ENCODE results near the gene EXOC4.

EXOC4 gene

GRCh38 chr7:133609806-133610205 lies 356.9 kb downstream of the EXOC4 start:
- DNase-seq (ENCODE audit: low read depth in 2 of 2) = no peak
- H3K4me3 ChIP-seq (replicated peaks in 1 of 2; ENCODE audit: low read depth in 2 of 2, low read length in 2 of 2) = no peak overlapping the region
- no peak for TF ChIP-seq CTCF (IDR thresholded peaks at IDR 0.05; ENCODE audit: low read depth, low read length)

- DNase-seq (ENCODE audit: low read depth in 2 of 2) = no peak
- TF ChIP-seq CTCF (IDR thresholded peaks at IDR 0.05; ENCODE audit: low read depth, low read length) = no peak
Observed at GRCh38 chr7:133611955-133612354, 359.1 kb downstream of the EXOC4 start.

GRCh38 chr7:133613250-133613790 lies 360.4 kb downstream of the EXOC4 start:
- no peak overlapping the region for H3K4me3 ChIP-seq (replicated peaks in 1 of 2; ENCODE audit: low read depth in 2 of 2, low read length in 2 of 2)
- DNase-seq (ENCODE audit: low read depth in 2 of 2) = no peak
- no peak for TF ChIP-seq CTCF (IDR thresholded peaks at IDR 0.05; ENCODE audit: low read depth, low read length)

More at GRCh38 chr7:133611955-133612354, 359.1 kb downstream of the EXOC4 start:
- H3K4me3 ChIP-seq (replicated peaks in 1 of 2; ENCODE audit: low read depth in 2 of 2, low read length in 2 of 2) = no peak overlapping the region

GRCh38 chr7:133614251-133614650 lies 361.4 kb downstream of the EXOC4 start:
- no peak for TF ChIP-seq CTCF (IDR thresholded peaks at IDR 0.05; ENCODE audit: low read depth, low read length)
- peak in 1 of 2 donors; percentile 12 for DNase-seq (ENCODE audit: low read depth in 2 of 2)
- no peak overlapping the region for H3K4me3 ChIP-seq (replicated peaks in 1 of 2; ENCODE audit: low read depth in 2 of 2, low read length in 2 of 2)

- no peak for TF ChIP-seq CTCF (IDR thresholded peaks at IDR 0.05; ENCODE audit: low read depth, low read length)
- no peak for DNase-seq (ENCODE audit: low read depth in 2 of 2)
- H3K4me3 ChIP-seq (replicated peaks in 1 of 2; ENCODE audit: low read depth in 2 of 2, low read length in 2 of 2) = no peak overlapping the region
Observed at GRCh38 chr7:133618970-133619369, 366.1 kb downstream of the EXOC4 start.

- no peak for DNase-seq (ENCODE audit: low read depth in 2 of 2)
- TF ChIP-seq CTCF (IDR thresholded peaks at IDR 0.05; ENCODE audit: low read depth, low read length) = no peak
- no peak overlapping the region for H3K4me3 ChIP-seq (replicated peaks in 1 of 2; ENCODE audit: low read depth in 2 of 2, low read length in 2 of 2)
Observed at GRCh38 chr7:133619491-133619890, 366.6 kb downstream of the EXOC4 start.

GRCh38 chr7:133623721-133624120 lies 370.8 kb downstream of the EXOC4 start:
- no peak for DNase-seq (ENCODE audit: low read depth in 2 of 2)
- H3K4me3 ChIP-seq (replicated peaks in 1 of 2; ENCODE audit: low read depth in 2 of 2, low read length in 2 of 2) = no peak overlapping the region

More at GRCh38 chr7:133623721-133624120, 370.8 kb downstream of the EXOC4 start:
- no peak for TF ChIP-seq CTCF (IDR thresholded peaks at IDR 0.05; ENCODE audit: low read depth, low read length)

Data from cardiac fibroblast (primary cell).